Measurements from ENCODE around the gene CASK.

GRCh38 chrX:41720125-41720779 is 203.1 kb downstream of the CASK start:
- TF ChIP-seq, protein P1, sequence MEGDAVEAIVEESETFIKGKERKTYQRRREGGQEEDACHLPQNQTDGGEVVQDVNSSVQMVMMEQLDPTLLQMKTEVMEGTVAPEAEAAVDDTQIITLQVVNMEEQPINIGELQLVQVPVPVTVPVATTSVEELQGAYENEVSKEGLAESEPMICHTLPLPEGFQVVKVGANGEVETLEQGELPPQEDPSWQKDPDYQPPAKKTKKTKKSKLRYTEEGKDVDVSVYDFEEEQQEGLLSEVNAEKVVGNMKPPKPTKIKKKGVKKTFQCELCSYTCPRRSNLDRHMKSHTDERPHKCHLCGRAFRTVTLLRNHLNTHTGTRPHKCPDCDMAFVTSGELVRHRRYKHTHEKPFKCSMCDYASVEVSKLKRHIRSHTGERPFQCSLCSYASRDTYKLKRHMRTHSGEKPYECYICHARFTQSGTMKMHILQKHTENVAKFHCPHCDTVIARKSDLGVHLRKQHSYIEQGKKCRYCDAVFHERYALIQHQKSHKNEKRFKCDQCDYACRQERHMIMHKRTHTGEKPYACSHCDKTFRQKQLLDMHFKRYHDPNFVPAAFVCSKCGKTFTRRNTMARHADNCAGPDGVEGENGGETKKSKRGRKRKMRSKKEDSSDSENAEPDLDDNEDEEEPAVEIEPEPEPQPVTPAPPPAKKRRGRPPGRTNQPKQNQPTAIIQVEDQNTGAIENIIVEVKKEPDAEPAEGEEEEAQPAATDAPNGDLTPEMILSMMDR (IDR thresholded peaks at IDR 0.05) = no peak
- no peak for TF ChIP-seq POLR2A (IDR thresholded peaks at IDR 0.05)

Measured in Peyer's patch (tissue), 4 donors.